ENCODE measurements around the gene BRINP3.

Gene BRINP3

DNA sequence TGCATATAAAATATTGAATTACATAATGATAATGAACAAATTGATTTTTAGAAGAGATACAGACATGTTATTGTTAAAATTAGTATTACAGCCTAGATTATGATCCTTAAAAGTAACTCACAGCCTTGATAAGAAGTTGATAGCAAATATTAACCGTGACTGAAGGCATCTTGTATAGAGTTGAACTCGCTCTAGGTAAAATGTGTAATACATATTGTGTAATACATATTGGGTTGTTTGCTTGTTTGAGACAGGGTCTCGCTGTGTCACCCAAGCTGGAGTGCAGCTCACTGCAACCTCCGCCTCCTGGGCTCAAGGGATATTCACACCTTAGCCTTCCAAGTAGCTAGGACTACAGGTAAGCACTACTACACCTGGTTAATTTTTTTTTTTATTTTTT is 269.9 kb downstream of the BRINP3 start:
- Histone ChIP-seq H3K27me3 (ENCODE audit: insufficient read depth, low read length) (no peaks in the 10 kb centered on the region), H3K4me3 (ENCODE audit: low read depth, low read length) (no peak overlapping the region), H3K79me2 (ENCODE audit: control insufficient read depth, insufficient read depth, low read length, unreplicated experiment) (no peaks in the 10 kb centered on the region), H3K27ac (ENCODE audit: low read depth, low read length) (no peak overlapping the region), H3K4me1 (ENCODE audit: control insufficient read depth, insufficient read depth, low read length, unreplicated experiment) (no peaks in the 10 kb centered on the region), H2AFZ (ENCODE audit: low read length, unreplicated experiment) (no peak overlapping the region), H3K36me3 (ENCODE audit: insufficient read depth, low read length) (no peaks in the 10 kb centered on the region)

DNA sequence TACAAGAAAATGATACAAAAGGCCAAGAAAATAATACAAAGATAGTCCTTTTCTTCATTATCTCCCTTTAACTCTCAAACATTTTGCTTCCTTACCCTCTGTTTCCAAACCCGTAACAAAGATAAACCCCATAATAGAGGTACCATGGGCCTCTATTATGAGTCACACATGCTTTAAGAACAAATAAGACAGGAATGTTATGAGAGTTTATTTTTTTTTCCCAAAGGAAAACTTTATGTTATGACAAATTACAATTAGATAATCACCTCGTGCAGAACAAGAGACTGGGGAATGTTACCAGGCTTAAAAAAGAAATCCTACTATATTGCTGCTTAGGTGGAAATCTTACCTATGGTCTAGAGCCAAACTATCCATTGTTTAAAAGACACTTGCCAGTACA is 272.0 kb downstream of the BRINP3 start:
- H2AFZ ChIP-seq (ENCODE audit: low read length, unreplicated experiment), result no peak overlapping the region
- no peaks in the 10 kb centered on the region for H3K27me3 ChIP-seq (ENCODE audit: insufficient read depth, low read length)
- H3K4me1 ChIP-seq (ENCODE audit: control insufficient read depth, insufficient read depth, low read length, unreplicated experiment), result no peaks in the 10 kb centered on the region
- H3K4me3 ChIP-seq (ENCODE audit: low read depth, low read length), result no peak overlapping the region
- no peak overlapping the region for H3K27ac ChIP-seq (ENCODE audit: low read depth, low read length)
- H3K79me2 ChIP-seq (ENCODE audit: control insufficient read depth, insufficient read depth, low read length, unreplicated experiment), result no peaks in the 10 kb centered on the region
- no peaks in the 10 kb centered on the region for H3K36me3 ChIP-seq (ENCODE audit: insufficient read depth, low read length)

DNA sequence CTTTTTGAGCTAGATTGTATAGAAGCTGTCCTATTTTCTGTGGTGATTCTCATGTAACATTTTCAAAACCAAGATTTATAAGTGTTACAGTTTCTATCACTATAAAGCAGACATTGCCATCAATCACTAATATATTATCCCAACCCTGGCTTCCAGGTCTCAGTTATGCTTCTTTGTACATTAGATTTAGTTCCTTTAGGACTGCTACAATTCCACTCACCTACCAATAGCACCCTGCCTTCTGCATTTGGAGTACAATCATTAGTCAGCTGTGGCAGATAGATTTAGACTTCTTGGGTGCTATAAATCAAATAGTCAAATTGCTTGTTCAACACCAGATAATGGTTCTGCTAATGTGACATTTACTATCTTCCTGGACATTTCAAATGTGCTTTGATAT is 281.6 kb downstream of the BRINP3 start:
- Histone ChIP-seq H3K4me3 (ENCODE audit: low read depth, low read length) (no peak overlapping the region), H3K27me3 (ENCODE audit: insufficient read depth, low read length) (no peaks in the 10 kb centered on the region), H3K4me1 (ENCODE audit: control insufficient read depth, insufficient read depth, low read length, unreplicated experiment) (no peaks in the 10 kb centered on the region), H3K79me2 (ENCODE audit: control insufficient read depth, insufficient read depth, low read length, unreplicated experiment) (no peaks in the 10 kb centered on the region), H2AFZ (ENCODE audit: low read length, unreplicated experiment) (no peak overlapping the region), H3K36me3 (ENCODE audit: insufficient read depth, low read length) (no peaks in the 10 kb centered on the region), H3K27ac (ENCODE audit: low read depth, low read length) (no peak overlapping the region)

DNA sequence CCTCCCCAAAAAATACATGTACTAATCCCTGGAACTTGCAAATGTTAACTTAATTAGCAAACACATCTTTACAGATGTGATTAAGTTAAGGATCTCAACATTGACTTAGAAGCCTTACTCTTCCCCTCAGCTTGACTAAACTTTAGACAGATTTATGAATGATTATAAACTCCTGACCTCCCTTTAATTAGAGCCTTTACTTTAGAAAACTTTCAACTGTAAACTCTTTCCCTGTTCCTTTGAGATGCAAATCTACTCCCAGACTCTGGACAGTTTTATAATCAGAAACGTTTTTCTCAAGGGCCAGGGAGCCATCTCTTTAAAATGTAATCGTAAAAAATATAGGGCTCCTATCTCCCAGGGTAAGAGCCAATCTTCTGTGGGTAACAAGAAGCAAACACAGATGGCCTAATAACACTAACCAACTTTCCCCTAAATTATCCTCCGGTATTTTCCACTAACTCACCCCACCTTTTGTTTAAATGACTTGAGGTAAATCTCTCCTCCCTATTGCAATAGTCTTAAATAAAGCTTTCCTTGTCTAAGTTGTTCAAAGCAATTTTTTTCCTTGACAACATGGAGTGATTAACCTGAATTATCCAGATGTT is 284.1 kb downstream of the BRINP3 start:
- Histone ChIP-seq H3K4me3 (ENCODE audit: low read depth, low read length) (no peak overlapping the region), H3K36me3 (ENCODE audit: insufficient read depth, low read length) (no peaks in the 10 kb centered on the region), H3K79me2 (ENCODE audit: control insufficient read depth, insufficient read depth, low read length, unreplicated experiment) (no peaks in the 10 kb centered on the region), H3K27ac (ENCODE audit: low read depth, low read length) (no peak overlapping the region), H3K4me1 (ENCODE audit: control insufficient read depth, insufficient read depth, low read length, unreplicated experiment) (no peaks in the 10 kb centered on the region), H3K27me3 (ENCODE audit: insufficient read depth, low read length) (no peaks in the 10 kb centered on the region), H2AFZ (ENCODE audit: low read length, unreplicated experiment) (no peak overlapping the region)

DNA sequence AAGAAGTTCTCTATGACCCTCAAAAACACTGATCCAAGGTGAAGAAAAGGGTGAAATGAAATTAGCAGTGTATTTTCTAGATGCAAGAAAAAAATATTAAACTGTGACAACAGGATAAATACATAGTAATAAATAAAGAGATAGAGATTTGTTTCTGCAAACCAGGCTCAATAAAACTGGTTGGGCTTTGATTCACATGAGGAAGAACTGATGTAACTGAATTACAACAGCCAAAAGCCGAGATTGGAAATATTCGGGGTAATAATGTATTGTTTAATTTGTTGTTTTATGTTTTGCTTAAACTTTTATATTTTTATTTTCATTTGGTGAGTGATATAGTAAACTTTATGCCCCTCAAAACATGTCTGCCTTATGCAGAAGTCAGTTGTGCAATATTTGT is 285.0 kb downstream of the BRINP3 start:
- Histone ChIP-seq H2AFZ (ENCODE audit: low read length, unreplicated experiment) (no peak overlapping the region), H3K36me3 (ENCODE audit: insufficient read depth, low read length) (no peaks in the 10 kb centered on the region), H3K27me3 (ENCODE audit: insufficient read depth, low read length) (no peaks in the 10 kb centered on the region), H3K4me3 (ENCODE audit: low read depth, low read length) (no peak overlapping the region), H3K27ac (ENCODE audit: low read depth, low read length) (no peak overlapping the region), H3K79me2 (ENCODE audit: control insufficient read depth, insufficient read depth, low read length, unreplicated experiment) (no peaks in the 10 kb centered on the region), H3K4me1 (ENCODE audit: control insufficient read depth, insufficient read depth, low read length, unreplicated experiment) (no peaks in the 10 kb centered on the region)

DNA sequence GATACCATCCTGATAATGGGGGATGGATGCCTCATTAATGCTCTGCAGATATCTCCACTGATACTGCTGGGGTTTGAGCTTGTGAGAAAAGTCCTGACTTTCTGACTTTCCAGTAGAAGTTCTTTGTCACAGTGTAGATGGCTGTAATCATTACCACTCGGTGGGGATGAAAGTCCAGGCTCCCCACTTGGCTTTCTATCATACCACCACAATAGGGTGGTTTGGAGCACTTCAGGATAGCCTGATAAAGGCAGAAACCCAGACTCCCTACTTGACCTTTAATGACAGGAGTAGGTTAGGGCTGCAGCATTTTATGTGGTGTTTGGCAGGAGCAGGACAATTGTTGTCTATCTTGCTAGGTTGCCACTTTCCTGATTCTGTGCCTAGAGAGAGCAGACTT is 294.1 kb downstream of the BRINP3 start:
- H3K27me3 ChIP-seq (ENCODE audit: insufficient read depth, low read length), result no peaks in the 10 kb centered on the region
- H2AFZ ChIP-seq (ENCODE audit: low read length, unreplicated experiment), result no peak overlapping the region
- H3K27ac ChIP-seq (ENCODE audit: low read depth, low read length), result no peak overlapping the region
- H3K36me3 ChIP-seq (ENCODE audit: insufficient read depth, low read length), result no peaks in the 10 kb centered on the region
- no peak overlapping the region for H3K4me3 ChIP-seq (ENCODE audit: low read depth, low read length)
- H3K4me1 ChIP-seq (ENCODE audit: control insufficient read depth, insufficient read depth, low read length, unreplicated experiment), result no peaks in the 10 kb centered on the region
- no peaks in the 10 kb centered on the region for H3K79me2 ChIP-seq (ENCODE audit: control insufficient read depth, insufficient read depth, low read length, unreplicated experiment)

DNA sequence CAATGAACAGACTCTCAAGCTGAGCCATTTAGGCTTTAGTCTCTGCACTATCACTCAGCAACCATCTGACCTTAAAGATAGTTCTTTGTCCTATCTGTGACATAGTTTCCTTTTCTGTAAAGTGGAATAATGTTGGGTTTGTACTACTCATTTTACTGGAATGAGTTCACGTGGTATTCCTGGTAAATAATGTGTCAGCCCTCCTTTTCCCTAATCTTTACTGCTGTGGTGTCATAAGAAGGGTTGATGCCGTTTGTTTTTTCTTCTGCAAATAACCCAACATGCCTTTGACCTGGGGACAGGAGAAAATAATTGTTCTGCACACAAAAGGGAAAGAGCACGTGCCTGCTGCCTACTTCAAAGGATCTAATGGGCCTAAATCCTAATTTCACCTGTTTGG is 297.8 kb downstream of the BRINP3 start:
- no peaks in the 10 kb centered on the region for H3K79me2 ChIP-seq (ENCODE audit: control insufficient read depth, insufficient read depth, low read length, unreplicated experiment)
- H3K27me3 ChIP-seq (ENCODE audit: insufficient read depth, low read length), result no peaks in the 10 kb centered on the region
- no peaks in the 10 kb centered on the region for H3K36me3 ChIP-seq (ENCODE audit: insufficient read depth, low read length)
- no peak overlapping the region for H3K4me3 ChIP-seq (ENCODE audit: low read depth, low read length)
- no peaks in the 10 kb centered on the region for H3K4me1 ChIP-seq (ENCODE audit: control insufficient read depth, insufficient read depth, low read length, unreplicated experiment)
- no peak overlapping the region for H2AFZ ChIP-seq (ENCODE audit: low read length, unreplicated experiment)
- H3K27ac ChIP-seq (ENCODE audit: low read depth, low read length), result no peak overlapping the region

DNA sequence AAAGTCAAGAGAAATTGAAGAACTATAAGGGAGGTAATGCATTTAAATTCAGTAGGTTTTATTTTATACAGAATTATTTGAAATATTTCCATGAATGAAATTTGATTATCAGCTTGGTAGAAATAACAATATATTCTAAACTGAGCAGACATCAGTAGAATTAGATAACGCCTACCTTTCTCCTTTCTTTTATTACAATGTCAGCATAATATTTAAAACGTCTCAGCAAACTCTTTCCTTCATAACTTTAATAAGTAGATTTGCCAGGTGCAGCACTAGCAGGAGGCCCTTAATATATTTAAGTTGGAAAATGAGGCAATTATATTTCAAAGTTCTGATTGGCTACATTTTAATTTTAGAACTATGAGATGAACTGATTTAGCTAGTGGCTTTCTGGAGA is 298.8 kb downstream of the BRINP3 start:
- H3K79me2 ChIP-seq (ENCODE audit: control insufficient read depth, insufficient read depth, low read length, unreplicated experiment), result no peaks in the 10 kb centered on the region
- H3K36me3 ChIP-seq (ENCODE audit: insufficient read depth, low read length), result no peaks in the 10 kb centered on the region

DNA sequence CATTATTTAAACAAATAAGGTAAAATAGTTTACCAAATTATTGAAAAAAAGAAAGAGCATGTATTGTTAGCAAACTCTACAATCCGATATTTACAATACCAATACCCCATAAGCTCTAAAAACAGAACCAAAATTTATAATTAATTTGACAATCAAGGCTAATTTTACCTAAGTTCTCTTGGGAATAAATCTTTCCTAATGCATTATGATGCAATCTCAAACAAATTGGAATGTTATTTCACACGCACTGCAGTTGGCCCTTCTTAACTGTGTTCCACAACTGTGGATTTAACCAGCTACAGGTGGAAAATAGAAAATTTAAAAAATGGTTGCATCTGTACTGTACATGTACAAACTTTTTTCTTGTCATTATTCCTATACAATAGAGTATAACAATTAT is 300.1 kb downstream of the BRINP3 start:
- Histone ChIP-seq H3K27me3 (ENCODE audit: insufficient read depth, low read length) (no peaks in the 10 kb centered on the region), H3K4me3 (ENCODE audit: low read depth, low read length) (no peak overlapping the region), H3K79me2 (ENCODE audit: control insufficient read depth, insufficient read depth, low read length, unreplicated experiment) (no peaks in the 10 kb centered on the region), H2AFZ (ENCODE audit: low read length, unreplicated experiment) (no peak overlapping the region), H3K27ac (ENCODE audit: low read depth, low read length) (no peak overlapping the region), H3K36me3 (ENCODE audit: insufficient read depth, low read length) (no peaks in the 10 kb centered on the region), H3K4me1 (ENCODE audit: control insufficient read depth, insufficient read depth, low read length, unreplicated experiment) (no peaks in the 10 kb centered on the region)

More for the DNA sequence above, 298.8 kb downstream of the BRINP3 start:
- no peaks in the 10 kb centered on the region for H3K27me3 ChIP-seq (ENCODE audit: insufficient read depth, low read length)
- no peaks in the 10 kb centered on the region for H3K4me1 ChIP-seq (ENCODE audit: control insufficient read depth, insufficient read depth, low read length, unreplicated experiment)
- no peak overlapping the region for H2AFZ ChIP-seq (ENCODE audit: low read length, unreplicated experiment)
- no peak overlapping the region for H3K27ac ChIP-seq (ENCODE audit: low read depth, low read length)
- no peak overlapping the region for H3K4me3 ChIP-seq (ENCODE audit: low read depth, low read length)

DNA sequence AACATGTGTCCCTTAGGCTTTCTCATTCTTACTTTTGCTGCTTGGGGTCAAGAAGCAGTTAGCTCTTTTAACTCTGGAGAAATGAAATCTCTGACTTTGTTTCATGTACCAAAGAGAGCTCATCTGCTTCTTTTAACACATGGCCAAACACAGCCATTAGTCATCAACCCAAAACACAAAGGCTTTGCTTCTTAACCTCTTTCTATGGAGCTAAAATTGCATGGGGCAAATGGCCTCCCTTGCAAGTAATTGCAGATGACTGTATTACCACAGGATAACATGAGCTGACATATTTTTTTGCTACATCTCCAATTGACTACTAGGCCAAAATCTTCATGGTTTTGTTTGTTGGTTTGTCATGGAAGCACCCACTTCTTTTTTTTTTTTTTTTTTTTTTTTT is 300.9 kb downstream of the BRINP3 start:
- Histone ChIP-seq H3K27ac (ENCODE audit: low read depth, low read length) (no peak overlapping the region), H3K27me3 (ENCODE audit: insufficient read depth, low read length) (no peaks in the 10 kb centered on the region), H3K79me2 (ENCODE audit: control insufficient read depth, insufficient read depth, low read length, unreplicated experiment) (no peaks in the 10 kb centered on the region), H2AFZ (ENCODE audit: low read length, unreplicated experiment) (no peak overlapping the region), H3K36me3 (ENCODE audit: insufficient read depth, low read length) (no peaks in the 10 kb centered on the region), H3K4me1 (ENCODE audit: control insufficient read depth, insufficient read depth, low read length, unreplicated experiment) (no peaks in the 10 kb centered on the region), H3K4me3 (ENCODE audit: low read depth, low read length) (no peak overlapping the region)

DNA sequence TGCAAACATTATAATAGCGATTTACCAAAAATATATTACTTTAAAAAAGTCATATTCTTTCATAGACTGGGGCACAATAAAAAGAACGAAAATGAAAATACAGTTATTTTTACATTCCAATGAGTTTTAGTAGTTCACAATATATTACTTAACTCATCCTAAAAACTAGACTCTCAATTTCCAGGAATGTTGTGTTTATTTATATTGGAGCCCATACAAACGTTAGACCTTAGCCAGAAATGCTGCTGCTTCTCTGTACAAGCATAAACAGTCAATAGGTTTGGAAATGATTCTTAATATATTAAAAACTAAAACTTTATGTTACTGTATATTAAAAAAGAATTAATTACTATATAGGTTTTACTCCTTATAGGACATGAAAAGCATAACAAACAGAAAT is 302.3 kb downstream of the BRINP3 start:
- no peak overlapping the region for H2AFZ ChIP-seq (ENCODE audit: low read length, unreplicated experiment)
- H3K79me2 ChIP-seq (ENCODE audit: control insufficient read depth, insufficient read depth, low read length, unreplicated experiment), result no peaks in the 10 kb centered on the region
- H3K27me3 ChIP-seq (ENCODE audit: insufficient read depth, low read length), result no peaks in the 10 kb centered on the region
- H3K4me1 ChIP-seq (ENCODE audit: control insufficient read depth, insufficient read depth, low read length, unreplicated experiment), result no peaks in the 10 kb centered on the region
- H3K36me3 ChIP-seq (ENCODE audit: insufficient read depth, low read length), result no peaks in the 10 kb centered on the region
- H3K27ac ChIP-seq (ENCODE audit: low read depth, low read length), result no peak overlapping the region
- no peak overlapping the region for H3K4me3 ChIP-seq (ENCODE audit: low read depth, low read length)
